ENCODE data around the gene DEGS1.

- no peak for TF ChIP-seq POLR2A (IDR thresholded peaks at IDR 0.05)
- TF ChIP-seq, protein P1, sequence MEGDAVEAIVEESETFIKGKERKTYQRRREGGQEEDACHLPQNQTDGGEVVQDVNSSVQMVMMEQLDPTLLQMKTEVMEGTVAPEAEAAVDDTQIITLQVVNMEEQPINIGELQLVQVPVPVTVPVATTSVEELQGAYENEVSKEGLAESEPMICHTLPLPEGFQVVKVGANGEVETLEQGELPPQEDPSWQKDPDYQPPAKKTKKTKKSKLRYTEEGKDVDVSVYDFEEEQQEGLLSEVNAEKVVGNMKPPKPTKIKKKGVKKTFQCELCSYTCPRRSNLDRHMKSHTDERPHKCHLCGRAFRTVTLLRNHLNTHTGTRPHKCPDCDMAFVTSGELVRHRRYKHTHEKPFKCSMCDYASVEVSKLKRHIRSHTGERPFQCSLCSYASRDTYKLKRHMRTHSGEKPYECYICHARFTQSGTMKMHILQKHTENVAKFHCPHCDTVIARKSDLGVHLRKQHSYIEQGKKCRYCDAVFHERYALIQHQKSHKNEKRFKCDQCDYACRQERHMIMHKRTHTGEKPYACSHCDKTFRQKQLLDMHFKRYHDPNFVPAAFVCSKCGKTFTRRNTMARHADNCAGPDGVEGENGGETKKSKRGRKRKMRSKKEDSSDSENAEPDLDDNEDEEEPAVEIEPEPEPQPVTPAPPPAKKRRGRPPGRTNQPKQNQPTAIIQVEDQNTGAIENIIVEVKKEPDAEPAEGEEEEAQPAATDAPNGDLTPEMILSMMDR (IDR thresholded peaks at IDR 0.05 in 8 of 11, conservative IDR thresholded peaks at IDR 0.05 in 3 of 11): no peak
- peak in 1 of 3 donors; percentile 17 for TF ChIP-seq POLR2AphosphoS5 (IDR thresholded peaks at IDR 0.05)
Observed at GRCh38 chr1:224175617-224176016, 7.4 kb upstream of the DEGS1 start.

Measured in spleen (tissue), 7 donors.